ENCODE measurements around the gene P2RY8.
"Not testable (repeated sequence)": the region's sequence is repeated elsewhere in the genome, so short reads cannot be mapped to it uniquely, and the experiment has no call there.

Gene P2RY8

GRCh38 chrX:1561164-1561563 is 24.2 kb upstream of the P2RY8 start:
- H3K4me3 ChIP-seq (ENCODE audit: low read length): no peak overlapping the region
- H3K9me3 ChIP-seq (replicated peaks; ENCODE audit: insufficient read depth, low read length): no peaks in the 10 kb centered on the region
- no peak overlapping the region for H3K4me2 ChIP-seq (ENCODE audit: low read depth, low read length)
- H3K79me2 ChIP-seq (ENCODE audit: low read length): no peaks in the 10 kb centered on the region
- no peak overlapping the region for H2AFZ ChIP-seq (ENCODE audit: low read length)
- DNase-seq: no peak
- no peak overlapping the region for H3K27ac ChIP-seq (ENCODE audit: low read length)
- H3K4me1 ChIP-seq (ENCODE audit: low read length): 0 out of 2 replicates have a peak, but pooled peaks cover 4% of the 10 kb centered on the region
- no peaks in the 10 kb centered on the region for H3K36me3 ChIP-seq (replicated peaks; ENCODE audit: insufficient read depth, low read length)
- no peaks in the 10 kb centered on the region for H3K27me3 ChIP-seq (replicated peaks; ENCODE audit: insufficient read depth, low read length)
- no peak overlapping the region for H3K9ac ChIP-seq (ENCODE audit: low read length)
- H3K9me2 ChIP-seq (replicated peaks; ENCODE audit: insufficient read depth, low read length): no peaks in the 10 kb centered on the region
- TF ChIP-seq EZH2phosphoT487 (IDR thresholded peaks at IDR 0.05; ENCODE audit: low read length): no peak
- no peak for TF ChIP-seq EZH2 (optimal IDR thresholded peaks at IDR 0.05; ENCODE audit: low read depth, low read length)
- TF ChIP-seq CTCF (IDR thresholded peaks at IDR 0.05; ENCODE audit: low read length): no peak
- H3F3A ChIP-seq (ENCODE audit: insufficient read depth, low read length): no peaks in the 10 kb centered on the region
- H4K20me1 ChIP-seq (ENCODE audit: insufficient read depth, low read length): no peaks in the 10 kb centered on the region

GRCh38 chrX:1558761-1559468 is 21.9 kb upstream of the P2RY8 start:
- Histone ChIP-seq H3K9me2 (replicated peaks; ENCODE audit: insufficient read depth, low read length) (no peaks in the 10 kb centered on the region), H3K79me2 (ENCODE audit: low read length) (no peaks in the 10 kb centered on the region), H3K4me2 (ENCODE audit: low read depth, low read length) (no peak overlapping the region), H3K9me3 (replicated peaks; ENCODE audit: insufficient read depth, low read length) (no peaks in the 10 kb centered on the region), H3K4me3 (ENCODE audit: low read length) (no peak overlapping the region), H3K9ac (ENCODE audit: low read length) (no peak overlapping the region), H3K36me3 (replicated peaks; ENCODE audit: insufficient read depth, low read length) (no peaks in the 10 kb centered on the region), H3K27ac (ENCODE audit: low read length) (no peak overlapping the region), H3F3A (ENCODE audit: insufficient read depth, low read length) (no peaks in the 10 kb centered on the region), H4K20me1 (ENCODE audit: insufficient read depth, low read length) (no peaks in the 10 kb centered on the region), H3K27me3 (replicated peaks; ENCODE audit: insufficient read depth, low read length) (no peaks in the 10 kb centered on the region), H2AFZ (ENCODE audit: low read length) (no peak overlapping the region), H3K4me1 (ENCODE audit: low read length) (no peaks in the 10 kb centered on the region)
- no peak for DNase-seq
- TF ChIP-seq EZH2 (optimal IDR thresholded peaks at IDR 0.05; ENCODE audit: low read depth, low read length): no peak
- TF ChIP-seq EZH2phosphoT487 (IDR thresholded peaks at IDR 0.05; ENCODE audit: low read length): no peak
- TF ChIP-seq CTCF (IDR thresholded peaks at IDR 0.05; ENCODE audit: low read length): no peak

- not testable (repeated sequence) for H3K4me3 ChIP-seq (ENCODE audit: low read length); H3K9me2 ChIP-seq (replicated peaks; ENCODE audit: insufficient read depth, low read length); H3K27ac ChIP-seq (ENCODE audit: low read length); H3K27me3 ChIP-seq (replicated peaks; ENCODE audit: insufficient read depth, low read length); H3K79me2 ChIP-seq (ENCODE audit: low read length); H4K20me1 ChIP-seq (ENCODE audit: insufficient read depth, low read length); H3K9me3 ChIP-seq (replicated peaks; ENCODE audit: insufficient read depth, low read length); H2AFZ ChIP-seq (ENCODE audit: low read length); H3K9ac ChIP-seq (ENCODE audit: low read length); H3K36me3 ChIP-seq (replicated peaks; ENCODE audit: insufficient read depth, low read length); DNase-seq; H3K4me2 ChIP-seq (ENCODE audit: low read depth, low read length); H3K4me1 ChIP-seq (ENCODE audit: low read length); H3F3A ChIP-seq (ENCODE audit: insufficient read depth, low read length)
Measured at GRCh38 chrX:1557442-1557841, 20.5 kb upstream of the P2RY8 start.

- H3K4me3 ChIP-seq (ENCODE audit: low read length): no peak overlapping the region
- H3K9me2 ChIP-seq (replicated peaks; ENCODE audit: insufficient read depth, low read length): no peaks in the 10 kb centered on the region
- DNase-seq: no peak
- H3K36me3 ChIP-seq (replicated peaks; ENCODE audit: insufficient read depth, low read length): no peaks in the 10 kb centered on the region
- no peaks in the 10 kb centered on the region for H3K79me2 ChIP-seq (ENCODE audit: low read length)
- TF ChIP-seq EZH2 (optimal IDR thresholded peaks at IDR 0.05; ENCODE audit: low read depth, low read length): no peak
- no peak for TF ChIP-seq CTCF (IDR thresholded peaks at IDR 0.05; ENCODE audit: low read length)
- TF ChIP-seq EZH2phosphoT487 (IDR thresholded peaks at IDR 0.05; ENCODE audit: low read length): no peak
- no peaks in the 10 kb centered on the region for H3F3A ChIP-seq (ENCODE audit: insufficient read depth, low read length)
- no peaks in the 10 kb centered on the region for H3K27me3 ChIP-seq (replicated peaks; ENCODE audit: insufficient read depth, low read length)
- H4K20me1 ChIP-seq (ENCODE audit: insufficient read depth, low read length): no peaks in the 10 kb centered on the region
- H3K9ac ChIP-seq (ENCODE audit: low read length): no peak overlapping the region
- H3K4me2 ChIP-seq (ENCODE audit: low read depth, low read length): no peak overlapping the region
- H3K9me3 ChIP-seq (replicated peaks; ENCODE audit: insufficient read depth, low read length): no peaks in the 10 kb centered on the region
- H3K27ac ChIP-seq (ENCODE audit: low read length): no peak overlapping the region
- no peak overlapping the region for H2AFZ ChIP-seq (ENCODE audit: low read length)
- no peaks in the 10 kb centered on the region for H3K4me1 ChIP-seq (ENCODE audit: low read length)
Measured at GRCh38 chrX:1555370-1555769, 18.4 kb upstream of the P2RY8 start.

Measured in MM.1S (cell line).